GM23338 (cell line): Measurements from ENCODE around the gene CD300H. TPM values are rescaled to one million over a fixed set of nuclear protein-coding genes. Genes with fewer than 3 reads are reported as not detected.

Experiments used
- ATAC-seq: fragments of 200-7000 bp; cut with Tn5 transposase; 3 replicates; pipeline ENCODE4 v1.9.1; 2020
- DNase-seq: peaks from one replicate; pipeline ENCODE4 v3.0.0-alpha.2; 2015; ENCODE audit warnings: low spot score
- H2AFZ ChIP-seq: fragments of 200-600 bp; sonication (generic); 2 replicates; pipeline ENCODE4 v1.8.0; 2016; ENCODE audit warnings: antibody characterized with exemption, mild to moderate bottlenecking, moderate library complexity
- H3F3A ChIP-seq: fragments of 200-600 bp; sonication (generic); replicated peaks from 2 replicates; pipeline ENCODE4 v1.8.0; 2017; ENCODE audit warnings: antibody characterized with exemption, mixed run types, low read depth
- H3K27ac ChIP-seq: fragments of 200-600 bp; sonication (generic); 2 replicates; pipeline ENCODE4 v1.6.1; 2016; ENCODE audit warnings: low read depth
- H3K27me3 ChIP-seq: fragments of 200-600 bp; sonication (generic); 2 replicates; pipeline ENCODE4 v1.8.0; 2016; ENCODE audit warnings: mild to moderate bottlenecking, mixed run types, moderate library complexity; ENCODE audit not compliant: insufficient read depth
- H3K36me3 ChIP-seq: fragments of 200-600 bp; sonication (generic); 2 replicates; pipeline ENCODE4 v1.8.0; 2016; ENCODE audit warnings: mild to moderate bottlenecking; ENCODE audit not compliant: insufficient read depth
- H3K4me1 ChIP-seq: fragments of 200-600 bp; sonication (generic); 2 replicates; pipeline ENCODE4 v1.8.0; 2016; ENCODE audit warnings: mild to moderate bottlenecking, moderate library complexity; ENCODE audit not compliant: insufficient read depth
- H3K4me2 ChIP-seq: fragments of 200-600 bp; sonication (generic); 2 replicates; pipeline ENCODE4 v1.7.1; 2017; ENCODE audit warnings: mixed run types
- H3K4me3 ChIP-seq: fragments of 200-600 bp; sonication (generic); 2 replicates; pipeline ENCODE4 v1.6.1; 2016; ENCODE audit warnings: mixed run types
- H3K79me2 ChIP-seq: fragments of 200-600 bp; sonication (generic); replicated peaks from 2 replicates; pipeline ENCODE4 v1.8.0; 2017; ENCODE audit warnings: mild to moderate bottlenecking; ENCODE audit not compliant: insufficient read depth
- H3K9me2 ChIP-seq: fragments of 200-600 bp; sonication (generic); 2 replicates; pipeline ENCODE4 v1.8.0; 2017; ENCODE audit not compliant: insufficient read depth
- H4K20me1 ChIP-seq: fragments of 200-600 bp; sonication (generic); replicated peaks from 2 replicates; pipeline ENCODE4 v1.8.0; 2017; ENCODE audit warnings: mild to moderate bottlenecking; ENCODE audit not compliant: insufficient read depth
- H3K27ac Mint-ChIP-seq: 2 replicates; pipeline ENCODE4 v1.8.0; 2020; ENCODE audit warnings: inconsistent platforms, mild to moderate bottlenecking, moderate library complexity, mixed read lengths
- H3K27me3 Mint-ChIP-seq: 3 replicates; pipeline ENCODE4 v1.8.0; 2022; ENCODE audit warnings: low read depth, mild to moderate bottlenecking, moderate library complexity, mixed read lengths, inconsistent platforms; ENCODE audit not compliant: insufficient read depth, poor library complexity
- H3K36me3 Mint-ChIP-seq: 3 replicates; pipeline ENCODE4 v1.8.0; 2021; ENCODE audit warnings: low read depth, mild to moderate bottlenecking, inconsistent platforms, moderate library complexity, mixed read lengths
- H3K4me1 Mint-ChIP-seq: 3 replicates; pipeline ENCODE4 v1.8.0; 2020; ENCODE audit warnings: mild to moderate bottlenecking, inconsistent platforms, mixed read lengths
- H3K4me3 Mint-ChIP-seq: 3 replicates; pipeline ENCODE4 v1.8.0; 2021; ENCODE audit warnings: moderate library complexity, mild to moderate bottlenecking, inconsistent platforms, mixed read lengths
- H3K9me3 Mint-ChIP-seq: 3 replicates; pipeline ENCODE4 v1.8.0; 2020; ENCODE audit warnings: moderate library complexity, mild to moderate bottlenecking, inconsistent platforms, mixed read lengths
- CREB1 ChIP-seq: fragments of 250-450 bp; sonication (Bioruptor Pico); IDR thresholded peaks from 2 replicates; pipeline ENCODE4 v1.5.0; 2020; ENCODE audit warnings: low read depth, mild to moderate bottlenecking, moderate library complexity
- CTCF ChIP-seq, 2 experiments: fragments of 200-600 bp in 1 of 2; sonication (generic) in 1 of 2; conservative IDR thresholded peaks; 2 replicates each; pipeline versions ENCODE4 v1.5.1 to v1.6.1; 2016 to 2017; ENCODE audit warnings: antibody characterized with exemption in 2 of 2, low read depth in 2 of 2, mild to moderate bottlenecking in 2 of 2, moderate library complexity in 1 of 2
- ETS1 ChIP-seq: IDR thresholded peaks from 2 replicates; pipeline ENCODE4 v1.6.1; 2016; ENCODE audit warnings: antibody characterized with exemption
- EZH2 ChIP-seq: fragments of 200-600 bp; sonication (generic); IDR thresholded peaks from one replicate; pipeline ENCODE4 v1.8.0; 2017; ENCODE audit warnings: antibody characterized with exemption, mild to moderate bottlenecking, low read depth; ENCODE audit not compliant: unreplicated experiment
- EZH2phosphoT487 ChIP-seq: fragments of 200-600 bp; sonication (generic); IDR thresholded peaks from one replicate; pipeline ENCODE4 v1.8.1; 2018; ENCODE audit warnings: antibody characterized with exemption; ENCODE audit not compliant: unreplicated experiment
- JUNB ChIP-seq: IDR thresholded peaks from one replicate; pipeline ENCODE4 v1.6.1; 2016; ENCODE audit warnings: antibody characterized with exemption; ENCODE audit not compliant: unreplicated experiment
- NANOG ChIP-seq: IDR thresholded peaks from 2 replicates; pipeline ENCODE4 v1.6.1; 2016; ENCODE audit warnings: antibody characterized with exemption, borderline replicate concordance
- POLR2AphosphoS5 ChIP-seq: IDR thresholded peaks from 2 replicates; pipeline ENCODE4 v1.6.1; 2016; ENCODE audit warnings: antibody characterized with exemption, low read depth
- REST ChIP-seq: IDR thresholded peaks from one replicate; pipeline ENCODE4 v1.6.1; 2018; ENCODE audit warnings: antibody characterized with exemption; ENCODE audit not compliant: unreplicated experiment
- STAT1 ChIP-seq: IDR thresholded peaks from one replicate; pipeline ENCODE4 v1.6.1; 2016; ENCODE audit warnings: antibody characterized with exemption; ENCODE audit not compliant: unreplicated experiment
- ZNF114 ChIP-seq: fragments of 250-450 bp; sonication (Bioruptor Pico); IDR thresholded peaks from 2 replicates; pipeline ENCODE4 v1.5.0; 2020; ENCODE audit warnings: mild to moderate bottlenecking, moderate library complexity
- ZNF331 ChIP-seq: fragments of 250-450 bp; sonication (Bioruptor Pico); IDR thresholded peaks from 2 replicates; pipeline ENCODE4 v1.5.0; 2020; ENCODE audit warnings: low read depth, mild to moderate bottlenecking, moderate library complexity
- ZNF462 ChIP-seq: fragments of 250-450 bp; sonication (Bioruptor Pico); IDR thresholded peaks from 2 replicates; pipeline ENCODE4 v1.5.0; 2020; ENCODE audit warnings: mild to moderate bottlenecking, moderate library complexity
- polyA plus RNA-seq: library from polyadenylated mRNA; unstranded; fragments of >200 nt; fragmentation: Nextera tagmentation; extraction: Ambion mirVana; gene quantifications from 2 replicates; pipeline ENCODE4 v1.2.1, GENCODE V29; 2016
- total RNA-seq: library from RNA; depleted of rRNA; stranded (reverse); fragments of >200 nt; shearing (Covaris generic); gene quantifications from 2 replicates; pipeline ENCODE4 v1.2.3, GENCODE V29; 2014

The CD300H gene
- total and polyA plus RNA-seq, 2 experiments from 2014 or later: not detected

GRCh38 chr17:74532115-74532514 is 35.2 kb downstream of the CD300H start:
- Histone ChIP-seq H3K9me2 (no peaks in the 10 kb centered on the region), H3K4me3 (no peak overlapping the region), H3K27ac (no peak overlapping the region), H3K4me2 (no peak overlapping the region), H3F3A (no peaks in the 10 kb centered on the region), H3K4me1 (no peaks in the 10 kb centered on the region), H3K79me2 (no peaks in the 10 kb centered on the region), H2AFZ (no peak overlapping the region), H4K20me1 (no peaks in the 10 kb centered on the region), H3K27me3 (no peaks in the 10 kb centered on the region), H3K36me3 (no peaks in the 10 kb centered on the region)
- ATAC-seq (peak; percentile 85), DNase-seq (peak; percentile 86)
- no peak overlapping the region for H3K4me3 Mint-ChIP-seq
- no peaks in the 10 kb centered on the region for H3K36me3 Mint-ChIP-seq
- H3K4me1 Mint-ChIP-seq: peaks cover 4% of the 10 kb centered on the region
- no peak overlapping the region for H3K27ac Mint-ChIP-seq
- H3K27me3 Mint-ChIP-seq: peaks cover 10% of the 10 kb centered on the region
- TF ChIP-seq ZNF331 (CRISPR knock-in tag) (no peak), ETS1 (no peak), EZH2 (no peak), POLR2AphosphoS5 (no peak), REST (no peak), ZNF462 (CRISPR knock-in tag) (no peak), CREB1 (no peak), CTCF (conservative IDR thresholded peaks at IDR 0.05; ENCODE audit: low read depth in 2 of 2) (no peak), NANOG (no peak), ZNF114 (CRISPR knock-in tag) (no peak), STAT1 (no peak), EZH2phosphoT487 (no peak), JUNB (no peak)
- H3K9me3 Mint-ChIP-seq: no peaks in the 10 kb centered on the region; the same call in 2 of the 3 replicates
